Peyer's patch (tissue), 4 donors: Measurements from ENCODE around the gene GPR137.

Source experiments
- CTCF ChIP-seq, 6 experiments: fragments of 450-650 bp in 4 of 6; fragments of 200-600 bp in 2 of 6; sonication (generic) in 1 of 6; IDR thresholded peaks; one replicate each; pipeline ENCODE4 v1.5.1; 2017 to 2019; ENCODE audit warnings: antibody characterized with exemption in 6 of 6, mild to moderate bottlenecking in 3 of 6, moderate library complexity in 1 of 6
- POLR2A ChIP-seq, 2 donors: fragments of 450-650 bp; IDR thresholded peaks; one replicate each; pipeline ENCODE4 v1.5.1; 2017; ENCODE audit warnings: antibody characterized with exemption in 2 of 2, mild to moderate bottlenecking in 2 of 2, moderate library complexity in 2 of 2

- TF ChIP-seq POLR2A (IDR thresholded peaks at IDR 0.05) (no peak), CTCF (IDR thresholded peaks at IDR 0.05) (no peak)
Measured at GRCh38 chr11:64320556-64320955, 34.9 kb downstream of the GPR137 start.
